K562 (cell line): ENCODE measurements around the gene BCKDHB. TPM values are rescaled to one million over a fixed set of nuclear protein-coding genes. Genes with fewer than 3 reads are reported as not detected.

Experiments
- ATAC-seq: fragments of 200-7000 bp; cut with Tn5 transposase; 3 replicates; pipeline ENCODE4 v1.9.1; 2020; ENCODE audit warnings: moderate library complexity
- BruUV-seq: library from RNA; stranded (reverse); fragments of 400-500 nt; replicated peaks from 2 replicates; lab custom pipeline; 2021; lab: Mats Ljungman, UMichigan
- CTCF ChIA-PET: fragments of 300-600 bp; formaldehyde crosslinking; extraction: SDS; loops from one replicate; lab custom pipeline; 2021; ENCODE audit warnings: low intra/inter-chr PET ratio; lab: Yijun Ruan, JAX
- POLR2A ChIA-PET: fragments of 300-600, 350-650 bp; sonication (Branson Sonifier 250); formaldehyde crosslinking; extraction: SDS; loops from one replicate; lab custom pipeline; 2021; ENCODE audit warnings: antibody characterized with exemption, inconsistent platforms; lab: Yijun Ruan, JAX
- DNase-seq, 4 experiments: peaks; one replicate each; pipeline versions ENCODE4 v3.0.0 to v3.0.0-alpha.2; 2011 to 2018; ENCODE audit warnings: low spot score in 3 of 4, mixed read lengths in 3 of 4; ENCODE audit errors: extremely low read depth in 1 of 4
- FAIRE-seq: peaks from 2 replicates; lab custom pipeline; 2011; peaks lifted over from hg19 to GRCh38; lab: Jason Lieb, UNC
- H2AFZ ChIP-seq: 2 replicates; pipeline ENCODE4 v1.6.0; 2011; ENCODE audit warnings: low read depth, low read length, control low read depth, inconsistent platforms
- H3K27ac ChIP-seq: fragments of 200-600 bp; 3 replicates; pipeline ENCODE4 v1.8.0; 2011; ENCODE audit warnings: low read depth, mild to moderate bottlenecking, control low read depth, inconsistent platforms, low read length, moderate library complexity, mixed read lengths; ENCODE audit errors: extremely low read depth
- H3K27me3 ChIP-seq, 2 experiments: fragments of 300-600 bp in 1 of 2; 2 replicates in 1 of 2; 3 replicates in 1 of 2; pipeline versions ENCODE4 v1.6.0 to v1.8.0; 2011; ENCODE audit warnings: inconsistent platforms in 2 of 2, low read length in 2 of 2, mild to moderate bottlenecking in 1 of 2, mixed read lengths in 1 of 2, moderate library complexity in 1 of 2; ENCODE audit not compliant: control insufficient read depth in 2 of 2, insufficient read depth in 2 of 2
- H3K36me3 ChIP-seq: fragments of 300-600 bp; 3 replicates; pipeline ENCODE4 v1.8.0; 2011; ENCODE audit warnings: mild to moderate bottlenecking, low read length, inconsistent platforms; ENCODE audit not compliant: control insufficient read depth, insufficient read depth
- H3K4me1 ChIP-seq, 2 experiments: fragments of 200-600 bp in 1 of 2; replicated peaks in 1 of 2; 2 replicates in 1 of 2; 3 replicates in 1 of 2; pipeline versions ENCODE4 v1.5.1 to v1.8.0; 2011; ENCODE audit warnings: inconsistent platforms in 2 of 2, low read length in 2 of 2, mild to moderate bottlenecking in 1 of 2, mixed read lengths in 1 of 2, moderate library complexity in 1 of 2; ENCODE audit not compliant: control insufficient read depth in 2 of 2, insufficient read depth in 2 of 2
- H3K4me2 ChIP-seq: 2 replicates; pipeline ENCODE4 v1.6.1; 2011; ENCODE audit warnings: low read length, control low read depth, inconsistent platforms, mixed read lengths; ENCODE audit not compliant: insufficient read depth
- H3K4me3 ChIP-seq: fragments of 200-600 bp; sonication (generic), shearing (Covaris generic); 2 replicates; pipeline ENCODE4 v1.5.1; 2016; ENCODE audit warnings: control low read depth, inconsistent platforms
- H3K79me2 ChIP-seq: fragments of 200-600 bp; 3 replicates; pipeline ENCODE4 v1.8.0; 2011; ENCODE audit warnings: low read length, inconsistent platforms; ENCODE audit not compliant: control insufficient read depth, insufficient read depth
- H3K9ac ChIP-seq, 2 experiments: 2 replicates each; pipeline versions ENCODE4 v1.6.0 to v1.6.1; 2011; ENCODE audit warnings: low read depth in 2 of 2, low read length in 2 of 2, control low read depth in 1 of 2, inconsistent platforms in 1 of 2, mild to moderate bottlenecking in 1 of 2, mixed read lengths in 1 of 2; ENCODE audit not compliant: insufficient read depth in 1 of 2
- H3K9me1 ChIP-seq: one replicate; pipeline ENCODE4 v1.6.0; 2011; ENCODE audit warnings: inconsistent platforms, mild to moderate bottlenecking, low read length, moderate library complexity; ENCODE audit not compliant: control insufficient read depth, insufficient read depth
- H3K9me3 ChIP-seq: replicated peaks from 2 replicates; pipeline ENCODE4 v1.5.1; 2011; ENCODE audit warnings: low read depth, low read length, inconsistent platforms; ENCODE audit not compliant: control insufficient read depth, insufficient read depth
- H4K20me1 ChIP-seq: replicated peaks from 2 replicates; pipeline ENCODE4 v1.6.1; 2011; ENCODE audit warnings: low read length, inconsistent platforms, mixed read lengths; ENCODE audit not compliant: control insufficient read depth, insufficient read depth
- AFF1 ChIP-seq, 2 experiments: fragments of 450-650 bp; IDR thresholded peaks; 2 replicates each; pipeline ENCODE4 v1.6.1; 2018; ENCODE audit warnings: mild to moderate bottlenecking in 2 of 2, low read depth in 1 of 2; ENCODE audit not compliant: partially characterized antibody in 2 of 2
- BMI1 ChIP-seq: fragments of 150-350 bp; IDR thresholded peaks from 2 replicates; pipeline ENCODE4 v1.6.1; 2014; ENCODE audit warnings: low read length
- DEAF1 ChIP-seq: fragments of 450-650 bp; formaldehyde crosslinking; IDR thresholded peaks from 2 replicates; pipeline ENCODE4 v1.4.0; 2020; ENCODE audit warnings: mild to moderate bottlenecking, moderate library complexity
- HBP1 ChIP-seq: fragments of 450-650 bp; formaldehyde crosslinking; IDR thresholded peaks from 2 replicates; pipeline ENCODE4 v1.4.0; 2022; ENCODE audit warnings: missing genetic modification characterization
- HCFC1 ChIP-seq: IDR thresholded peaks from 2 replicates; pipeline ENCODE4 v1.6.1; 2012; ENCODE audit warnings: low read depth, low read length, improper control_type of control experiment
- HMG20B ChIP-seq: fragments of 250-450 bp; sonication (Bioruptor Pico); IDR thresholded peaks from 2 replicates; pipeline ENCODE4 v1.5.0; 2021; ENCODE audit warnings: mild to moderate bottlenecking
- ID3 ChIP-seq, 2 experiments: fragments of 250-450 bp in 1 of 2; fragments of 450-650 bp in 1 of 2; sonication (Bioruptor Pico) in 1 of 2; IDR thresholded peaks; 2 replicates each; pipeline versions ENCODE4 v1.6.1 to v1.8.0; 2016 to 2021; ENCODE audit warnings: mild to moderate bottlenecking in 2 of 2, moderate library complexity in 2 of 2, missing compliant biosample characterization in 1 of 2, missing genetic modification characterization in 1 of 2
- MBD2 ChIP-seq: sonication (generic); IDR thresholded peaks from 2 replicates; pipeline ENCODE4 v1.6.1; 2016; ENCODE audit warnings: low read depth, borderline replicate concordance
- PKNOX1 ChIP-seq: fragments of 450-650 bp; IDR thresholded peaks from 2 replicates; pipeline ENCODE4 v1.6.1; 2016
- ZC3H4 ChIP-seq: sonication (generic); formaldehyde crosslinking; IDR thresholded peaks from 2 replicates; pipeline ENCODE4 v1.9.0; 2021; ENCODE audit warnings: missing genetic modification reagents, borderline replicate concordance
- ZNF75A ChIP-seq: fragments of 450-650 bp; formaldehyde crosslinking; IDR thresholded peaks from 2 replicates; pipeline ENCODE4 v1.4.0; 2020; ENCODE audit warnings: mild to moderate bottlenecking
- whole genome bisulfite sequencing: fragments of 100-300 bp; shearing (Covaris generic); methylation state at CpG from one replicate; pipeline ENCODE4 v1.1.6; 2016; ENCODE audit warnings: low coverage, mixed read lengths; ENCODE audit not compliant: insufficient coverage; ENCODE audit errors: missing lambda C conversion rate; 5-methylcytosine and 5-hydroxymethylcytosine counted together
- in situ Hi-C: fragments of 300-500 bp; cut with MboI; formaldehyde crosslinking; loops from 4 replicates; pipeline ENCODE4 v1.15.0; 2018; ENCODE audit warnings: inconsistent platforms, mixed read lengths
- intact Hi-C: fragments of 100-400 bp; cut with micrococcal nuclease; formaldehyde crosslinking; loops from 2 replicates; pipeline ENCODE4 v1.14.2; 2022
- polyA plus RNA-seq, 8 experiments: library from polyadenylated mRNA; depleted of rRNA in 4 of 8; stranded (reverse) in 5 of 8; unstranded in 3 of 8; fragments of >200 nt; fragmentation: Nextera tagmentation in 2 of 8; fragmentation: Illumina TruSeq in 1 of 8; extraction: Ambion mirVana in 2 of 8; extraction: Trizol in 1 of 8; gene quantifications; 2 replicates each; pipeline versions ENCODE4 v1.2.1 to v1.2.3, GENCODE V29; 2011 to 2014; ENCODE audit warnings: inconsistent platforms in 1 of 8, missing spikeins in 1 of 8
- total RNA-seq, 7 experiments: library from RNA; depleted of rRNA in 6 of 7; stranded (reverse); fragments of >200 nt in 6 of 7; fragmentation: Illumina TruSeq in 2 of 7; extraction: Trizol in 2 of 7; gene quantifications; 2 replicates each; pipeline versions ENCODE4 v1.2.1 to v1.2.3, GENCODE V29; 2011 to 2021; ENCODE audit warnings: low replicate concordance in 1 of 7

BCKDHB gene
- total and polyA plus RNA-seq, 9 of the 15 experiments (the other 6 are each of a cell fraction or from before 2014, with no cell fraction given), result 4.1 to 23.7 (median 7.5) TPM

GRCh38 chr6:80250391-80250997 lies 144.0 kb downstream of the BCKDHB start:
- peaks cover 0 to 23% of the 10 kb centered on the region in 2 experiments; a peak in 2 of 5 replicates for H3K4me1 ChIP-seq
- H3K27me3 ChIP-seq, result no peaks in the 10 kb centered on the region
- H3K4me2 ChIP-seq, result peak overlapping the region; percentile 43; the same call in 1 of the 2 replicates
- in situ Hi-C loops (no loop called here), intact Hi-C loops (no loop called here)
- WGBS, result 4% methylated on average over 3 of the region's 3 CpGs
- peak; percentile 15 to 87 (median 46) for DNase-seq
- ChIA-PET CTCF (no interaction called here), POLR2A (no interaction called here)
- H3K9ac ChIP-seq, result no peak overlapping the region
- BruUV-seq, result no TSS peak
- H3K36me3 ChIP-seq, result no peaks in the 10 kb centered on the region; the same call in 2 of the 3 replicates
- peak; percentile 95 for ATAC-seq
- no peaks in the 10 kb centered on the region for H4K20me1 ChIP-seq
- no peaks in the 10 kb centered on the region for H3K79me2 ChIP-seq
- H2AFZ ChIP-seq, result no peak overlapping the region
- H3K27ac ChIP-seq, result peak overlapping the region; percentile 55
- H3K9me3 ChIP-seq, result no peaks in the 10 kb centered on the region
- FAIRE-seq, result peak; percentile 95
- no peaks in the 10 kb centered on the region for H3K9me1 ChIP-seq
- H3K4me3 ChIP-seq, result no peak overlapping the region
- TF ChIP-seq PKNOX1 (peak; percentile 95), AFF1 (IDR thresholded peaks at IDR 0.05; ENCODE audit: low read depth in 1 of 2, partially characterized antibody in 2 of 2) (no peak), ZNF75A (no peak), DEAF1 (CRISPR knock-in tag) (0 out of 2 replicates have a peak, but pooled peaks have one; percentile 12), MBD2 (peak; percentile 55; the same call in 1 of the 2 replicates), ZC3H4 (no peak), HBP1 (CRISPR knock-in tag) (peak; percentile 60; the same call in 1 of the 2 replicates), BMI1 (no peak), ID3 (CRISPR knock-in tag; IDR thresholded peaks at IDR 0.05) (no peak), ID3 (tag; IDR thresholded peaks at IDR 0.05) (no peak), HCFC1 (no peak), HMG20B (no peak)
